Endothelial cell of umbilical vein (primary cell): ENCODE data around the gene SPOPL. TPM values are rescaled to one million over a fixed set of nuclear protein-coding genes. Genes with fewer than 3 reads are reported as not detected.

Source experiments
- BruUV-seq: library from RNA; stranded (reverse); fragments of 400-500 nt; replicated peaks from 2 replicates; lab custom pipeline; 2021; lab: Mats Ljungman, UMichigan
- CTCF ChIA-PET: fragments of 300-600, 350-600 bp; sonication (Branson Sonifier 250); formaldehyde crosslinking; loops from one replicate; lab custom pipeline; 2021; ENCODE audit warnings: antibody characterized with exemption, inconsistent platforms; lab: Charles Lee
- POLR2A ChIA-PET: fragments of 300-600, 350-600 bp; sonication (Branson Sonifier 250); formaldehyde crosslinking; loops from one replicate; lab custom pipeline; 2021; ENCODE audit warnings: antibody characterized with exemption, inconsistent platforms; lab: Charles Lee
- DNase-seq: peaks from one replicate; pipeline ENCODE4 v3.0.0-alpha.2; 2011; ENCODE audit warnings: low read depth, low spot score
- FAIRE-seq: peaks from 2 replicates; lab custom pipeline; 2011; peaks lifted over from hg19 to GRCh38; lab: Jason Lieb, UNC
- H2AFZ ChIP-seq: 2 replicates; pipeline ENCODE4 v1.6.0; 2012; ENCODE audit warnings: low read depth, low read length, control low read depth, inconsistent platforms
- H3K27ac ChIP-seq: 2 replicates; pipeline ENCODE4 v1.5.1; 2011; ENCODE audit warnings: low read depth, mild to moderate bottlenecking, control low read depth, low read length, moderate library complexity; ENCODE audit not compliant: insufficient read depth
- H3K27me3 ChIP-seq, 2 experiments: 2 replicates each; pipeline versions ENCODE4 v1.6.0 to v1.6.1; 2011; ENCODE audit warnings: low read length in 2 of 2, mixed read lengths in 1 of 2; ENCODE audit not compliant: control insufficient read depth in 2 of 2, insufficient read depth in 2 of 2
- H3K36me3 ChIP-seq, 2 experiments: 2 replicates in 1 of 2; 3 replicates in 1 of 2; pipeline ENCODE4 v1.5.1; 2011; ENCODE audit warnings: low read length in 2 of 2, mild to moderate bottlenecking in 1 of 2, moderate library complexity in 1 of 2; ENCODE audit not compliant: control insufficient read depth in 2 of 2, insufficient read depth in 2 of 2; ENCODE audit errors: extremely low read depth in 1 of 2
- H3K4me1 ChIP-seq: 3 replicates; pipeline ENCODE4 v1.5.1; 2011; ENCODE audit warnings: mild to moderate bottlenecking, low read length; ENCODE audit not compliant: control insufficient read depth, insufficient read depth; ENCODE audit errors: extremely low read depth
- H3K4me2 ChIP-seq: 2 replicates; pipeline ENCODE4 v1.6.1; 2011; ENCODE audit warnings: low read length, control low read depth, mixed read lengths; ENCODE audit not compliant: insufficient read depth
- H3K4me3 ChIP-seq, 3 experiments: fragments of 200-600 bp in 1 of 3; sonication (generic), shearing (Covaris generic) in 1 of 3; replicated peaks in 1 of 3; 2 replicates each; pipeline ENCODE4 v1.5.1; 2011 to 2016; ENCODE audit warnings: control low read depth in 3 of 3, low read length in 3 of 3, mild to moderate bottlenecking in 2 of 3, inconsistent platforms in 1 of 3, low read depth in 1 of 3, moderate library complexity in 1 of 3; ENCODE audit not compliant: insufficient read depth in 1 of 3
- H3K79me2 ChIP-seq: 2 replicates; pipeline ENCODE4 v1.6.0; 2012; ENCODE audit warnings: low read length, inconsistent platforms; ENCODE audit not compliant: control insufficient read depth, insufficient read depth
- H3K9ac ChIP-seq: replicated peaks from 2 replicates; pipeline ENCODE3; 2011; ENCODE audit warnings: low read length, control low read depth; ENCODE audit not compliant: insufficient read depth; ENCODE audit errors: extremely low read depth
- H3K9me1 ChIP-seq: replicated peaks from 3 replicates; pipeline ENCODE4 v1.6.0; 2011; ENCODE audit warnings: mild to moderate bottlenecking, low read length; ENCODE audit not compliant: control insufficient read depth, insufficient read depth; ENCODE audit errors: extremely low read depth
- H3K9me3 ChIP-seq: replicated peaks from 2 replicates; pipeline ENCODE4 v1.5.1; 2012; ENCODE audit warnings: low read length, inconsistent platforms; ENCODE audit not compliant: control insufficient read depth, insufficient read depth
- H4K20me1 ChIP-seq: replicated peaks from 2 replicates; pipeline ENCODE3; 2011; ENCODE audit warnings: mild to moderate bottlenecking, low read length; ENCODE audit not compliant: control insufficient read depth, insufficient read depth; ENCODE audit errors: extremely low read depth
- CTCF ChIP-seq, 2 donors: IDR thresholded peaks; 1 replicate in 1 of 2; 2 replicates in 1 of 2; pipeline ENCODE4 v1.5.1; 2011; ENCODE audit warnings: low read length in 2 of 2, mild to moderate bottlenecking in 2 of 2, moderate library complexity in 2 of 2, control low read depth in 1 of 2, inconsistent platforms in 1 of 2, low read depth in 1 of 2; ENCODE audit not compliant: insufficient read depth in 1 of 2; ENCODE audit errors: extremely low read depth in 1 of 2
- EZH2 ChIP-seq: IDR thresholded peaks from 2 replicates; pipeline ENCODE4 v1.6.1; 2012; ENCODE audit warnings: borderline replicate concordance, low read depth, mild to moderate bottlenecking, moderate library complexity, low read length, inconsistent platforms; ENCODE audit not compliant: severe bottlenecking
- FOS ChIP-seq: IDR thresholded peaks from 2 replicates; pipeline ENCODE4 v1.6.1; 2011; ENCODE audit warnings: mild to moderate bottlenecking, low read length, moderate library complexity, borderline replicate concordance; ENCODE audit not compliant: insufficient read depth
- GATA2 ChIP-seq: IDR thresholded peaks from 2 replicates; pipeline ENCODE4 v1.7.0; 2011; ENCODE audit warnings: low read depth, mild to moderate bottlenecking, moderate library complexity, mixed read lengths, low read length; ENCODE audit not compliant: insufficient read length, insufficient read depth
- JUN ChIP-seq: IDR thresholded peaks from 2 replicates; pipeline ENCODE4 v1.6.1; 2011; ENCODE audit warnings: borderline replicate concordance, low read depth; ENCODE audit not compliant: insufficient read length, insufficient read depth
- MAX ChIP-seq: IDR thresholded peaks from 2 replicates; pipeline ENCODE4 v1.6.1; 2011; ENCODE audit not compliant: insufficient read depth, insufficient read length
- MYC ChIP-seq: IDR thresholded peaks from one replicate; pipeline ENCODE4 v1.6.1; 2011; ENCODE audit warnings: mild to moderate bottlenecking, low read depth, low read length
- POLR2A ChIP-seq: IDR thresholded peaks from 2 replicates; pipeline ENCODE4 v1.6.1; 2012; ENCODE audit warnings: low read depth, mild to moderate bottlenecking, control low read depth, low read length
- POLR2AphosphoS5 ChIP-seq: IDR thresholded peaks from 2 replicates; pipeline ENCODE4 v1.6.1; 2012; ENCODE audit warnings: low read depth, mild to moderate bottlenecking, control low read depth, low read length, moderate library complexity; ENCODE audit not compliant: insufficient read depth
- dilution Hi-C: fragments of 300-500 bp; cut with MboI; formaldehyde crosslinking; loops from one replicate; pipeline ENCODE4 v1.15.0; 2019; ENCODE audit warnings: low sequenced_read_pairs; ENCODE audit not compliant: extremely low pct_ligation_motif_present
- intact Hi-C: fragments of 100-400 bp; cut with micrococcal nuclease; formaldehyde crosslinking; loops from one replicate; pipeline ENCODE4 v1.10.0; 2022
- polyA plus RNA-seq, 4 experiments: library from polyadenylated mRNA; depleted of rRNA in 3 of 4; stranded (reverse) in 3 of 4; unstranded in 1 of 4; fragments of >200 nt; gene quantifications; 2 replicates each; pipeline versions ENCODE4 v1.2.1 to v1.2.3, GENCODE V29; 2011 to 2012; ENCODE audit warnings: missing spikeins in 1 of 4
- total RNA-seq: library from RNA; stranded (reverse); gene quantifications from 2 replicates; pipeline ENCODE4 v1.2.3, GENCODE V29; 2021

SPOPL gene
- total and polyA plus RNA-seq, 2 donors (not counting 3 experiments of a cell fraction or from before 2014, with no cell fraction given) = 3.1 to 17.4 TPM

GRCh38 chr2:138618971-138619370, 117.4 kb downstream of the SPOPL start:
- TF ChIP-seq JUN (no peak), MAX (no peak), CTCF (IDR thresholded peaks at IDR 0.05; ENCODE audit: extremely low read depth in 1 of 2, insufficient read depth in 1 of 2, low read depth in 1 of 2, low read length in 2 of 2) (no peak), FOS (no peak), MYC (no peak), EZH2 (no peak), POLR2AphosphoS5 (no peak), GATA2 (no peak), POLR2A (no peak)
- Histone ChIP-seq H3K4me2 (no peak overlapping the region), H3K9ac (no peak overlapping the region), H3K36me3 (no peaks in the 10 kb centered on the region), H3K4me1 (no peaks in the 10 kb centered on the region), H3K4me3 (no peak overlapping the region), H3K79me2 (no peaks in the 10 kb centered on the region), H3K9me3 (no peaks in the 10 kb centered on the region), H3K27ac (no peak overlapping the region), H2AFZ (no peak overlapping the region), H3K9me1 (no peaks in the 10 kb centered on the region), H4K20me1 (no peaks in the 10 kb centered on the region), H3K27me3 (no peaks in the 10 kb centered on the region)
- ChIA-PET POLR2A (no interaction called here), CTCF (interaction anchor here (1.2 kb wide), 1 partner anchor 428 kb away, joined by 3 read pairs; no protein-coding TSS in a partner anchor)
- DNase-seq = no peak
- BruUV-seq = no TSS peak
- dilution Hi-C loops (no loop called here), intact Hi-C loops (no loop called here)
- FAIRE-seq = no peak
